RWPE2 (cell line): ENCODE data around the gene IRF6.

Experiments used
- ATAC-seq: fragments of 200-7000 bp; cut with Tn5 transposase; 3 replicates; pipeline ENCODE4 v1.9.1; 2021; ENCODE audit warnings: low read depth
- DNase-seq: peaks from one replicate; pipeline ENCODE4 v3.0.0-alpha.2; 2020; ENCODE audit warnings: low spot score
- H3K27ac ChIP-seq: fragments of 450-650 bp; 2 replicates; pipeline ENCODE4 v1.5.1; 2017; ENCODE audit warnings: mild to moderate bottlenecking; ENCODE audit not compliant: poor library complexity, severe bottlenecking
- H3K27me3 ChIP-seq: fragments of 250-450 bp; sonication (Bioruptor Pico); 2 replicates; pipeline ENCODE4 v1.5.1; 2021; ENCODE audit warnings: mild to moderate bottlenecking, moderate library complexity; ENCODE audit not compliant: insufficient read depth, poor library complexity, severe bottlenecking
- H3K36me3 ChIP-seq: fragments of 250-450 bp; sonication (Bioruptor Pico); 2 replicates; pipeline ENCODE4 v1.5.1; 2020; ENCODE audit warnings: low read depth, mild to moderate bottlenecking, moderate library complexity
- H3K4me1 ChIP-seq: fragments of 250-450 bp; sonication (Bioruptor Pico); 2 replicates; pipeline ENCODE4 v1.5.1; 2021; ENCODE audit warnings: mild to moderate bottlenecking, moderate library complexity; ENCODE audit not compliant: insufficient read depth, poor library complexity, severe bottlenecking
- H3K4me3 ChIP-seq: fragments of 250-450 bp; sonication (Bioruptor Pico); 2 replicates; pipeline ENCODE4 v1.5.1; 2021; ENCODE audit warnings: mild to moderate bottlenecking, moderate library complexity; ENCODE audit not compliant: severe bottlenecking
- H3K9me3 ChIP-seq: fragments of 250-450 bp; sonication (Bioruptor Pico); 2 replicates; pipeline ENCODE4 v1.5.1; 2021; ENCODE audit warnings: mild to moderate bottlenecking, moderate library complexity; ENCODE audit not compliant: severe bottlenecking
- CTCF ChIP-seq: fragments of 450-650 bp; IDR thresholded peaks from one replicate; pipeline ENCODE4 v1.5.1; 2017; ENCODE audit warnings: mild to moderate bottlenecking, moderate library complexity; ENCODE audit not compliant: poor library complexity, severe bottlenecking

IRF6 gene

GRCh38 chr1:209741889-209742288 lies 64.1 kb downstream of the IRF6 start:
- H3K27me3 ChIP-seq, result no peaks in the 10 kb centered on the region
- H3K4me3 ChIP-seq, result no peak overlapping the region
- H3K36me3 ChIP-seq, result no peaks in the 10 kb centered on the region
- no peaks in the 10 kb centered on the region for H3K4me1 ChIP-seq
- no peak for TF ChIP-seq CTCF
- H3K27ac ChIP-seq, result no peak overlapping the region
- DNase-seq, result no peak
- H3K9me3 ChIP-seq, result no peaks in the 10 kb centered on the region
- no peak for ATAC-seq

- no peak for DNase-seq
- Histone ChIP-seq H3K4me1 (no peaks in the 10 kb centered on the region), H3K9me3 (no peaks in the 10 kb centered on the region), H3K36me3 (no peaks in the 10 kb centered on the region), H3K27ac (no peak overlapping the region), H3K27me3 (no peaks in the 10 kb centered on the region), H3K4me3 (no peak overlapping the region)
- TF ChIP-seq CTCF, result no peak
- no peak for ATAC-seq
These were observed 64.7 kb downstream of the IRF6 start for GRCh38 chr1:209741193-209741592.

DNA sequence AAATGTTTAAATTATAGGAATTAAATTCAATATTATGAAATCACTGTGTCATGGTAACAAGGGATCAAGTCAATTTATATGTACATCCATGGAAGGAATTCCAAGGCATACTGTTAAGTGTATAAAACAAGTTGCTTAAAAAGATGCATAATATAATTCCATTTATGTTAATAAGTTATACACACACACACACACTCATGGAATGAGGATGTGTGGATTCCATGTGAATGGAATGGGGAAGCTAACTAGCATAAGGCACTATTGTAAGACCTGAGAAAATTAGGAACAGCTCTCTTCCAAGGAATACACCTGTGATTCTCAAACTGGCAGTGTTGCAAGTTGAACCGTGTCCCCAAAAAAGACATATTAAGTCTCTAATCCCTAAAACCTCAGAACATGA lies 67.7 kb downstream of the IRF6 start:
- TF ChIP-seq CTCF, result no peak
- Histone ChIP-seq H3K27me3 (no peaks in the 10 kb centered on the region), H3K27ac (no peak overlapping the region), H3K36me3 (no peaks in the 10 kb centered on the region), H3K9me3 (no peaks in the 10 kb centered on the region), H3K4me3 (no peak overlapping the region), H3K4me1 (no peaks in the 10 kb centered on the region)
- DNase-seq (no peak), ATAC-seq (no peak)

GRCh38 chr1:209737118-209737505 lies 68.8 kb downstream of the IRF6 start:
- no peak for DNase-seq
- ATAC-seq, result no peak
- no peak overlapping the region for H3K27ac ChIP-seq
- H3K9me3 ChIP-seq, result no peaks in the 10 kb centered on the region
- no peaks in the 10 kb centered on the region for H3K36me3 ChIP-seq
- no peak overlapping the region for H3K4me3 ChIP-seq
- no peaks in the 10 kb centered on the region for H3K27me3 ChIP-seq
- TF ChIP-seq CTCF, result no peak
- H3K4me1 ChIP-seq, result no peaks in the 10 kb centered on the region

GRCh38 chr1:209736490-209737117 lies 69.3 kb downstream of the IRF6 start:
- no peak overlapping the region for H3K4me3 ChIP-seq
- H3K9me3 ChIP-seq, result no peaks in the 10 kb centered on the region
- ATAC-seq, result no peak
- TF ChIP-seq CTCF, result no peak
- H3K27me3 ChIP-seq, result no peaks in the 10 kb centered on the region
- no peaks in the 10 kb centered on the region for H3K4me1 ChIP-seq
- H3K27ac ChIP-seq, result no peak overlapping the region
- H3K36me3 ChIP-seq, result no peaks in the 10 kb centered on the region
- no peak for DNase-seq
